HL-60 (cell line): Measurements from ENCODE around the gene RNF130.

Source experiments
- CTCF ChIP-seq: IDR thresholded peaks from one replicate; pipeline ENCODE4 v1.5.1; 2011; ENCODE audit warnings: low read length, control low read depth, inconsistent platforms; ENCODE audit not compliant: insufficient read depth
- POLR2AphosphoS5 ChIP-seq: IDR thresholded peaks from 2 replicates; pipeline ENCODE4 v1.6.1; 2012; ENCODE audit warnings: low read depth
- REST ChIP-seq: IDR thresholded peaks from 2 replicates; pipeline ENCODE4 v1.6.1; 2012; ENCODE audit warnings: low read depth; ENCODE audit not compliant: insufficient replicate concordance

GRCh38 chr5:180112181-180112861, 40.8 kb upstream of the RNF130 start:
- TF ChIP-seq CTCF, result no peak
- no peak for TF ChIP-seq REST
- no peak for TF ChIP-seq POLR2AphosphoS5
